Right renal cortex interstitium (tissue), 3 donors: Measurements from ENCODE around the gene ST6GAL1. TPM values are rescaled to one million over a fixed set of nuclear protein-coding genes. Genes with fewer than 3 reads are reported as not detected.

Source experiments
- DNase-seq, 3 donors: peaks; one replicate each; pipeline ENCODE4 v3.0.0-alpha.2; 2013; ENCODE audit warnings: low read depth in 3 of 3, low spot score in 2 of 3
- polyA plus RNA-seq, 3 donors: library from polyadenylated mRNA; unstranded; fragments of 120-200 nt; gene quantifications; one replicate each; pipeline ENCODE4 v1.2.1, GENCODE V29; 2013; ENCODE audit not compliant: insufficient read length in 3 of 3

ST6GAL1 gene
- polyA plus RNA-seq, 3 donors: 65.8 to 81.0 (median 72.8) TPM

GRCh38 chr3:186915806-186916796 lies 14.2 kb upstream of the ST6GAL1 start:
- no peak for DNase-seq

- no peak for DNase-seq
These were observed 12.6 kb upstream of the ST6GAL1 start for GRCh38 chr3:186917512-186918312.

- DNase-seq: no peak
These were observed 10.0 kb upstream of the ST6GAL1 start for GRCh38 chr3:186920301-186920700.

- no peak for DNase-seq
These were observed 9.5 kb upstream of the ST6GAL1 start for GRCh38 chr3:186920796-186921195.

- DNase-seq: no peak
These were observed 8.7 kb upstream of the ST6GAL1 start for GRCh38 chr3:186921578-186921977.

GRCh38 chr3:186922224-186922623 lies 8.1 kb upstream of the ST6GAL1 start:
- no peak for DNase-seq

GRCh38 chr3:186922790-186923189 lies 7.5 kb upstream of the ST6GAL1 start:
- DNase-seq: no peak

GRCh38 chr3:186923241-186923640 lies 7.1 kb upstream of the ST6GAL1 start:
- DNase-seq: no peak

GRCh38 chr3:186925826-186926225 lies 4.5 kb upstream of the ST6GAL1 start:
- no peak for DNase-seq

GRCh38 chr3:186929186-186929585 lies 1.1 kb upstream of the ST6GAL1 start:
- no peak for DNase-seq

GRCh38 chr3:186929685-186930084 lies 641 bp upstream of the ST6GAL1 start:
- DNase-seq: no peak

- DNase-seq: no peak
These were observed 560 bp downstream of the ST6GAL1 start for GRCh38 chr3:186930641-186931531.

GRCh38 chr3:186931532-186932280 lies 1.4 kb downstream of the ST6GAL1 start:
- DNase-seq: peak in 1 of 3 donors; percentile 61

GRCh38 chr3:186932281-186933181 lies 2.2 kb downstream of the ST6GAL1 start:
- no peak for DNase-seq

- DNase-seq: no peak
These were observed 3.5 kb downstream of the ST6GAL1 start for GRCh38 chr3:186933816-186934215.

- no peak for DNase-seq
These were observed 4.8 kb downstream of the ST6GAL1 start for GRCh38 chr3:186935133-186935532.

- no peak for DNase-seq
These were observed 6.9 kb downstream of the ST6GAL1 start for GRCh38 chr3:186937017-186937875.

GRCh38 chr3:186938716-186939115 lies 8.4 kb downstream of the ST6GAL1 start:
- no peak for DNase-seq
